GM12872 (cell line): ENCODE results near the gene WWP2.

Experiments
- TF ChIP-seq, protein P1 (sequence below): IDR thresholded peaks from 3 replicates; pipeline ENCODE4 v1.5.1; 2011; ENCODE audit warnings: low read depth, mild to moderate bottlenecking, low read length, moderate library complexity; ENCODE audit not compliant: insufficient read depth

The WWP2 gene

DNA sequence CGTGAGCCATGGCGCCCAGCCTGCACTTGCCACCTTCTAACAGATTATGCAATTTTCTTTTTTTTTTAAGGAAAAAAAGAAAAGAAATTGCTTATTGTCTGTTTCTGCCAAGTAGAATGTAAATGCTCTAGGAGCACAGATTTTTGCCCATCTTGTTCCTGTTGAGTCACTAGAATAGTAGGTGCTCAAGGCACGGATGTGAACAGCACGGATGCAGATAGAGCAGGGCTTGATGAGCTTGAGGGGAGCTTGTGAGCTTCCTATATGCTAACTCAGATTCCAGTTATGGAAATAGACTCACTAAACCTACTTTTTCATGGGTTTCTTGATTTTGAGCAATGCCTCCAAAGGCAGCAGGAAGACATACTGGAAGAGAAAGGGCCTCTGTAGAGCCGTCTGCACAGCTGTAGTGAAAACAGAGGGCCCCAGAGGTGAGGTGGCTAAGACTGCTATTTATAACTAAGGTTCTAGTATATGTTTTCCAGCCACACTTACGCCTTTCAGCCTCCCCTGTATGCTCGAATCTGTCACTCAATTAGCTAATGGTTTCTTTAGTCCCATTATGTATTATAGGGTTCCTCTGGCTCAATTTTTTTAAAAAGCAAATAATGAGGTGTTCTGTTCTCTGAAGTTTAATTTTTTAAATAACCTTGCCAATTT is 72.8 kb downstream of the WWP2 start:
- TF ChIP-seq, protein P1, sequence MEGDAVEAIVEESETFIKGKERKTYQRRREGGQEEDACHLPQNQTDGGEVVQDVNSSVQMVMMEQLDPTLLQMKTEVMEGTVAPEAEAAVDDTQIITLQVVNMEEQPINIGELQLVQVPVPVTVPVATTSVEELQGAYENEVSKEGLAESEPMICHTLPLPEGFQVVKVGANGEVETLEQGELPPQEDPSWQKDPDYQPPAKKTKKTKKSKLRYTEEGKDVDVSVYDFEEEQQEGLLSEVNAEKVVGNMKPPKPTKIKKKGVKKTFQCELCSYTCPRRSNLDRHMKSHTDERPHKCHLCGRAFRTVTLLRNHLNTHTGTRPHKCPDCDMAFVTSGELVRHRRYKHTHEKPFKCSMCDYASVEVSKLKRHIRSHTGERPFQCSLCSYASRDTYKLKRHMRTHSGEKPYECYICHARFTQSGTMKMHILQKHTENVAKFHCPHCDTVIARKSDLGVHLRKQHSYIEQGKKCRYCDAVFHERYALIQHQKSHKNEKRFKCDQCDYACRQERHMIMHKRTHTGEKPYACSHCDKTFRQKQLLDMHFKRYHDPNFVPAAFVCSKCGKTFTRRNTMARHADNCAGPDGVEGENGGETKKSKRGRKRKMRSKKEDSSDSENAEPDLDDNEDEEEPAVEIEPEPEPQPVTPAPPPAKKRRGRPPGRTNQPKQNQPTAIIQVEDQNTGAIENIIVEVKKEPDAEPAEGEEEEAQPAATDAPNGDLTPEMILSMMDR: no peak

DNA sequence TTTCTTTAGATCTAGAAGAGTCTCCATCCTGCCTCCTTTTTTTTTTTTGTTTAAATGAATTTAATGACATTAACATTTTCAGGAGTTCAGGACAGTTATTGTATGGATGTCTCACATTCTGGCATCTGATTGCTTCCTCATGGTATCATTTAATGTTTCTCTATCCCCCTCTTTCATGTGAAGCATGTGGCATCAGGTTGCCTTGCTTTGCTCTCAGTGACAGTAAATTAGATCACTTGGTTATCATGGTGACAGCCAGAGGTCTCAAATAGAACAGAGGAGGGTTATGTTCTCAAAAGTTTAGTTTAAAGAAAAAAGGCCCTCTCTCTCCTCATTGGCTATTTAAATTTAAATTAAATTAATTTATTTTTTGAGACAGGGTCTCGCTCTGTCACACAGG is 74.1 kb downstream of the WWP2 start:
- TF ChIP-seq, protein P1: no peak

GRCh38 chr16:69837380-69837779 is 75.2 kb downstream of the WWP2 start:
- TF ChIP-seq, protein P1: no peak

DNA sequence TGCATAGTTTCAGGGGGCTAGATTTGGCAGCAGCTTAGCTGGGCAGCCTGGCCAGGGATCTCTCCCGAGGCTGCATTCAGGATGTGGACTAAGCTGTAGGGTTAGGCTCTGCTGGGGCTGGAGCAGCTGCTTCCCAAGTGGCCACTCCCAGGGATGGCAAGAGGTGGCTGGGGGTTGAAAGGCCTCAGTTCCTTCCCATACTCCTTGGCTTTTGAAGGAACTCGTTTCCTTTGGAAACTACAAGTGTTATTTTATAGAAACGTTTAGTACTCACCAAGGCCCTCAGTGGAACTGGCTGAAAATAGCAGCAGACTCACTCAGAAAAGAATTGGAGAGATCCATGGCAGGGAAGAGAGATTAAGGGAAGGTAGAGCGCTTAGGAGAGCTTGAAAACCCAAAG is 76.4 kb downstream of the WWP2 start:
- TF ChIP-seq, protein P1: no peak

DNA sequence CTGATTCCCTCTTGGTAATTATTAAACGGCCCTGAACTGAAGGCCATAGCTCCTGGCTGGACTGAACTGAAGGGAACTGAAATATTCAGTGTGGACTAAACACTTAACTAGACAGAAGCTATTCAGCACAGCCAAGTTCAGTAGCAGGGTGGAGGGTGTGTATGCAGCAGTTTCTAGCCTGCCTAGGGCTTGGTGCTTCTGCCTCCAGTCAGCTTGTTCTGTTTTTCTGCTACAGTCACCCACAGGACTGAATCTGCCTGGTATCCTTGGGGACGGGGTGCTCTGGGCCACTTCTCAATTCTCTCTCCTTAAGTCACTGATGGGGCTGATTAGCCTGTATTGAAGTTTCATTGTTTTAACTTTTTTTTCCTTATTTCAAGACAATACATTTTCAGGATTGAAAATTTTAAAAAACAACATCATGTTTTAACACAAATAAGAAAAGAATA is 77.1 kb downstream of the WWP2 start:
- TF ChIP-seq, protein P1: no peak

DNA sequence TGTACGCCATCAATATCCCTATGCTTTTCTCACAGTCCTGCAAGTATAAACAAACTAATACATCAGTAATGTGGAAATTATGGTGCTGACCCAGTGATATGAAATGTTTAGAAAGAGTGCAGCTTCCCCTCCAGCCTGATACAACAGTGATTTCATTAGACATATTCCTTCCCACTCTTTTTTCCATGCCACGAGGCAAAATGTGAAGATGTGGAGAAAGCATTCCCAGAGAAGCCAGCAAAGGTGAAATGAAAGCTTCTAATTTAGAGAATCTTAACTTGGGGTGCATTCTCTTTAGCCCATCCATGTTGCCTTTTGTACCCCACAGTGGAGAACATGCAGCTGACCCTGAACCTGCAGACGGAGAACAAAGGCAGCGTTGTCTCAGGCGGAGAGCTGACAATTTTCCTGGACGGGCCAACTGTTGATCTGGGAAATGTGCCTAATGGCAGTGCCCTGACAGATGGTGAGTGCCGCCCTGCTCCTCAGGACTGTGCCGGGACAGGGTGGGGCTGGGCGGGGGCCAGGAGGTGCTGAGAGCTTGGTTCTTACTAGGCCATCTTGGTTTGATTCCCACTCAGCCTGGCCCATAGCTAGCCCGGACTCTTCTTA is 77.8 kb downstream of the WWP2 start:
- TF ChIP-seq, protein P1: no peak

GRCh38 chr16:69840975-69841374 is 78.8 kb downstream of the WWP2 start:
- TF ChIP-seq, protein P1: no peak
